MM.1S (cell line): ENCODE measurements around the gene TCEANC.

ENCODE experiments used
- CTCF ChIP-seq: fragments of 300-600 bp; sonication (generic); IDR thresholded peaks from 2 replicates; pipeline ENCODE4 v1.5.1; 2016; ENCODE audit warnings: antibody characterized with exemption, low read length, mixed read lengths
- EZH2phosphoT487 ChIP-seq: fragments of 300-600 bp; sonication (generic); IDR thresholded peaks from 2 replicates; pipeline ENCODE4 v1.6.1; 2018; ENCODE audit warnings: antibody characterized with exemption, low read length

GRCh38 chrX:13646154-13646549 is 6.8 kb upstream of the TCEANC start:
- TF ChIP-seq CTCF (peak; percentile 57), EZH2phosphoT487 (no peak)
